Measurements from ENCODE around the gene CHST11. TPM values are rescaled to one million over a fixed set of nuclear protein-coding genes. Genes with fewer than 3 reads are reported as not detected.

The CHST11 gene
- total and polyA plus RNA-seq, 10 of the 15 experiments (the other 5 are each of a cell fraction or from before 2014, with no cell fraction given): 1.9 to 38.1 (median 17.2) TPM

GRCh38 chr12:104672501-104673265 is 215.9 kb downstream of the CHST11 start (continued):
- TF ChIP-seq NFXL1 (IDR thresholded peaks at IDR 0.05; ENCODE audit: borderline replicate concordance): no peak
- TF ChIP-seq CREM (IDR thresholded peaks at IDR 0.05; ENCODE audit: low read depth): no peak
- TF ChIP-seq E4F1 (IDR thresholded peaks at IDR 0.05; ENCODE audit: borderline replicate concordance, partially characterized antibody): no peak
- no peak for TF ChIP-seq MAX (IDR thresholded peaks at IDR 0.05; ENCODE audit: low read depth, low read length)

GRCh38 chr12:104673294-104673693 is 216.5 kb downstream of the CHST11 start:
- peaks cover 55% of the 10 kb centered on the region for H3K4me1 ChIP-seq (ENCODE audit: control insufficient read depth, insufficient read depth, low read length)
- intact Hi-C loops (cut with micrococcal nuclease; ENCODE audit: unreplicated experiment) (loop anchor here (5.0 kb wide), 2 partner anchors 91 to 216 kb away; partner anchors contain the start of gene CHST11), in situ Hi-C loops (cut with MboI) (no loop called here)
- H3K9me3 ChIP-seq (replicated peaks; ENCODE audit: control insufficient read depth, insufficient read depth, low read length): no peaks in the 10 kb centered on the region; the same call in 2 of the 3 replicates
- FAIRE-seq (no peak), ATAC-seq (no peak), DNase-seq (ENCODE audit: low read depth, low spot score) (no peak)
- no peak overlapping the region for H3K27ac ChIP-seq (ENCODE audit: control insufficient read depth, insufficient read depth)
- H3K4me3 ChIP-seq: no peak overlapping the region
- peaks cover 32% of the 10 kb centered on the region for H3K79me2 ChIP-seq (ENCODE audit: control insufficient read depth, insufficient read depth, low read length)
- TF ChIP-seq ZNF217 (IDR thresholded peaks at IDR 0.05) (0 out of 2 replicates have a peak, but pooled peaks have one; percentile 29), PRDM15 (CRISPR knock-in tag; IDR thresholded peaks at IDR 0.05) (no peak), NFXL1 (IDR thresholded peaks at IDR 0.05; ENCODE audit: borderline replicate concordance) (no peak)
- ChIA-PET SMC1A (ENCODE audit: uncharacterized antibody, unreplicated experiment) (interaction anchor here (0.8 to 6.0 kb wide), 13 partner anchors 10 to 382 kb away, joined by 3 to 49 read pairs (median 4); no protein-coding TSS in a partner anchor), POLR2A (interaction anchor here (1.2 to 3.1 kb wide), 2 partner anchors 19 to 21 kb away, joined by 4 to 10 read pairs; no protein-coding TSS in a partner anchor), CTCF (interaction anchor here (1.3 kb wide), 2 partner anchors 11 to 292 kb away, joined by 3 read pairs; no protein-coding TSS in a partner anchor), RAD21 (ENCODE audit: unreplicated experiment) (interaction anchor here (1.0 to 3.1 kb wide), 5 partner anchors 13 to 292 kb away, joined by 3 to 38 read pairs (median 3); no protein-coding TSS in a partner anchor)
- no peaks in the 10 kb centered on the region; a peak in 1 of 4 replicates for H3K36me3 ChIP-seq (ENCODE audit: control insufficient read depth in 2 of 2, insufficient read depth in 2 of 2, low read length in 1 of 2)
- 96% methylated on average over 1 of the region's 1 CpG for WGBS (ENCODE audit: insufficient coverage, insufficient replicate concordance, low lambda C conversion rate, missing lambda C conversion rate)
- H3K27me3 ChIP-seq (replicated peaks in 1 of 2; ENCODE audit: control insufficient read depth in 2 of 2, insufficient read depth in 2 of 2, low read length in 1 of 2): no peaks in the 10 kb centered on the region
- H4K20me1 ChIP-seq (ENCODE audit: control insufficient read depth, insufficient read depth): no peaks in the 10 kb centered on the region
- no TSS peak for BruUV-seq (replicated peaks)
- H2AFZ ChIP-seq (ENCODE audit: control insufficient read depth, low read depth, low read length): no peak overlapping the region
- no peak overlapping the region for H3K4me2 ChIP-seq (ENCODE audit: control insufficient read depth, insufficient read depth)
- no peak overlapping the region for H3K9ac ChIP-seq (ENCODE audit: control insufficient read depth, insufficient read depth, low read length)
